ENCODE measurements around the gene FKBP10. TPM values are rescaled to one million over a fixed set of nuclear protein-coding genes. Genes with fewer than 3 reads are reported as not detected.

The FKBP10 gene
- total and polyA plus RNA-seq, 9 of the 15 experiments (the other 6 are each of a cell fraction or from before 2014, with no cell fraction given): 0.03 to 3.0 (median 1.4) TPM; not detected in 1

GRCh38 chr17:41835800-41836549 is 23.2 kb downstream of the FKBP10 start, which contains the start of gene NT5C3B (continued):
- TF ChIP-seq, protein P1, sequence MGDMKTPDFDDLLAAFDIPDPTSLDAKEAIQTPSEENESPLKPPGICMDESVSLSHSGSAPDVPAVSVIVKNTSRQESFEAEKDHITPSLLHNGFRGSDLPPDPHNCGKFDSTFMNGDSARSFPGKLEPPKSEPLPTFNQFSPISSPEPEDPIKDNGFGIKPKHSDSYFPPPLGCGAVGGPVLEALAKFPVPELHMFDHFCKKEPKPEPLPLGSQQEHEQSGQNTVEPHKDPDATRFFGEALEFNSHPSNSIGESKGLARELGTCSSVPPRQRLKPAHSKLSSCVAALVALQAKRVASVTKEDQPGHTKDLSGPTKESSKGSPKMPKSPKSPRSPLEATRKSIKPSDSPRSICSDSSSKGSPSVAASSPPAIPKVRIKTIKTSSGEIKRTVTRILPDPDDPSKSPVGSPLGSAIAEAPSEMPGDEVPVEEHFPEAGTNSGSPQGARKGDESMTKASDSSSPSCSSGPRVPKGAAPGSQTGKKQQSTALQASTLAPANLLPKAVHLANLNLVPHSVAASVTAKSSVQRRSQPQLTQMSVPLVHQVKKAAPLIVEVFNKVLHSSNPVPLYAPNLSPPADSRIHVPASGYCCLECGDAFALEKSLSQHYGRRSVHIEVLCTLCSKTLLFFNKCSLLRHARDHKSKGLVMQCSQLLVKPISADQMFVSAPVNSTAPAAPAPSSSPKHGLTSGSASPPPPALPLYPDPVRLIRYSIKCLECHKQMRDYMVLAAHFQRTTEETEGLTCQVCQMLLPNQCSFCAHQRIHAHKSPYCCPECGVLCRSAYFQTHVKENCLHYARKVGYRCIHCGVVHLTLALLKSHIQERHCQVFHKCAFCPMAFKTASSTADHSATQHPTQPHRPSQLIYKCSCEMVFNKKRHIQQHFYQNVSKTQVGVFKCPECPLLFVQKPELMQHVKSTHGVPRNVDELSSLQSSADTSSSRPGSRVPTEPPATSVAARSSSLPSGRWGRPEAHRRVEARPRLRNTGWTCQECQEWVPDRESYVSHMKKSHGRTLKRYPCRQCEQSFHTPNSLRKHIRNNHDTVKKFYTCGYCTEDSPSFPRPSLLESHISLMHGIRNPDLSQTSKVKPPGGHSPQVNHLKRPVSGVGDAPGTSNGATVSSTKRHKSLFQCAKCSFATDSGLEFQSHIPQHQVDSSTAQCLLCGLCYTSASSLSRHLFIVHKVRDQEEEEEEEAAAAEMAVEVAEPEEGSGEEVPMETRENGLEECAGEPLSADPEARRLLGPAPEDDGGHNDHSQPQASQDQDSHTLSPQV (IDR thresholded peaks at IDR 0.05): 0 out of 2 replicates have a peak, but pooled peaks have one; percentile 18
- TF ChIP-seq ZNF212 (CRISPR knock-in tag; IDR thresholded peaks at IDR 0.05): no peak
- no peak for TF ChIP-seq ETV6 (IDR thresholded peaks at IDR 0.05; ENCODE audit: borderline replicate concordance in 1 of 2, low read depth in 2 of 2, low read length in 1 of 2)
- no peak for TF ChIP-seq ETV6 (CRISPR knock-in tag; IDR thresholded peaks at IDR 0.05; ENCODE audit: borderline replicate concordance)
- TF ChIP-seq, protein P2, sequence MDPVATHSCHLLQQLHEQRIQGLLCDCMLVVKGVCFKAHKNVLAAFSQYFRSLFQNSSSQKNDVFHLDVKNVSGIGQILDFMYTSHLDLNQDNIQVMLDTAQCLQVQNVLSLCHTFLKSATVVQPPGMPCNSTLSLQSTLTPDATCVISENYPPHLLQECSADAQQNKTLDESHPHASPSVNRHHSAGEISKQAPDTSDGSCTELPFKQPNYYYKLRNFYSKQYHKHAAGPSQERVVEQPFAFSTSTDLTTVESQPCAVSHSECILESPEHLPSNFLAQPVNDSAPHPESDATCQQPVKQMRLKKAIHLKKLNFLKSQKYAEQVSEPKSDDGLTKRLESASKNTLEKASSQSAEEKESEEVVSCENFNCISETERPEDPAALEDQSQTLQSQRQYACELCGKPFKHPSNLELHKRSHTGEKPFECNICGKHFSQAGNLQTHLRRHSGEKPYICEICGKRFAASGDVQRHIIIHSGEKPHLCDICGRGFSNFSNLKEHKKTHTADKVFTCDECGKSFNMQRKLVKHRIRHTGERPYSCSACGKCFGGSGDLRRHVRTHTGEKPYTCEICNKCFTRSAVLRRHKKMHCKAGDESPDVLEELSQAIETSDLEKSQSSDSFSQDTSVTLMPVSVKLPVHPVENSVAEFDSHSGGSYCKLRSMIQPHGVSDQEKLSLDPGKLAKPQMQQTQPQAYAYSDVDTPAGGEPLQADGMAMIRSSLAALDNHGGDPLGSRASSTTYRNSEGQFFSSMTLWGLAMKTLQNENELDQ (CRISPR knock-in tag; IDR thresholded peaks at IDR 0.05; ENCODE audit: borderline replicate concordance): no peak
- no peak; a peak in 1 of 4 replicates for TF ChIP-seq KDM4B (IDR thresholded peaks at IDR 0.05; ENCODE audit: borderline replicate concordance in 2 of 2, low read depth in 1 of 2)
- no peak for TF ChIP-seq TCF7 (IDR thresholded peaks at IDR 0.05; ENCODE audit: borderline replicate concordance)
- no peak for TF ChIP-seq EP300 (IDR thresholded peaks at IDR 0.05; ENCODE audit: low read length)
- no peak for TF ChIP-seq BCOR (IDR thresholded peaks at IDR 0.05)
- TF ChIP-seq ZKSCAN8 (CRISPR knock-in tag; IDR thresholded peaks at IDR 0.05): no peak
- peak; percentile 77 for TF ChIP-seq RBFOX2 (IDR thresholded peaks at IDR 0.05; ENCODE audit: low read depth, low read length)
- TF ChIP-seq MNT (conservative IDR thresholded peaks at IDR 0.05): peak in 1 of 2 experiments; percentile 47; a peak in 2 of 4 replicates
- TF ChIP-seq ZFX (CRISPR knock-in tag; IDR thresholded peaks at IDR 0.05): peak; percentile 74

Data from K562 (cell line).